Endothelial cell (in vitro differentiated cells): ENCODE data around the gene NHLRC2. TPM values are rescaled to one million over a fixed set of nuclear protein-coding genes. Genes with fewer than 3 reads are reported as not detected.
"Not testable (repeated sequence)": the region's sequence is repeated elsewhere in the genome, so short reads cannot be mapped to it uniquely, and the experiment has no call there.

ENCODE experiments used
- DNase-seq: peaks from one replicate; pipeline ENCODE4 v3.0.0; 2021; ENCODE audit warnings: low spot score
- H3K27ac Mint-ChIP-seq: one replicate; pipeline ENCODE4 v1.8.0; 2021; ENCODE audit warnings: mixed read lengths, inconsistent platforms; ENCODE audit not compliant: unreplicated experiment
- H3K27me3 Mint-ChIP-seq: one replicate; pipeline ENCODE4 v1.8.0; 2021; ENCODE audit warnings: mild to moderate bottlenecking, moderate library complexity, mixed read lengths, inconsistent platforms; ENCODE audit not compliant: unreplicated experiment
- H3K36me3 Mint-ChIP-seq: one replicate; pipeline ENCODE4 v1.8.0; 2021; ENCODE audit warnings: mild to moderate bottlenecking, low read depth, mixed read lengths, inconsistent platforms; ENCODE audit not compliant: unreplicated experiment
- H3K4me1 Mint-ChIP-seq: one replicate; pipeline ENCODE4 v1.8.0; 2021; ENCODE audit warnings: mild to moderate bottlenecking, mixed read lengths, inconsistent platforms; ENCODE audit not compliant: unreplicated experiment
- H3K4me3 Mint-ChIP-seq: one replicate; pipeline ENCODE4 v1.8.0; 2021; ENCODE audit warnings: mild to moderate bottlenecking, mixed read lengths, inconsistent platforms; ENCODE audit not compliant: unreplicated experiment
- H3K9me3 Mint-ChIP-seq: one replicate; pipeline ENCODE4 v1.8.0; 2021; ENCODE audit warnings: mixed read lengths, inconsistent platforms; ENCODE audit not compliant: unreplicated experiment
- CTCF ChIP-seq: fragments of 200-600 bp; sonication (generic); IDR thresholded peaks from one replicate; pipeline ENCODE4 v1.5.0; 2021; ENCODE audit warnings: antibody characterized with exemption; ENCODE audit not compliant: unreplicated experiment
- long read RNA-seq: library from polyadenylated mRNA; unstranded; transcript quantifications from one replicate; pipeline ENCODE4 v2.0.0, GENCODE V29; 2020; ENCODE audit not compliant: unreplicated experiment
- total RNA-seq: library from RNA; stranded (reverse); fragmentation: NEBNext Ultra II Directional; extraction: Animal tissue kit (Norgen Biotek cat#: 25700); gene quantifications from one replicate; pipeline ENCODE4 v1.2.1, GENCODE V29; 2021; ENCODE audit not compliant: unreplicated experiment

NHLRC2 gene
- 22.5 TPM for total RNA-seq
- long read RNA-seq, full-length matches to known transcripts: 1 of 3 reads
- long read RNA-seq, partial matches to known transcripts: 0 of 3 reads
- long read RNA-seq, other reads (novel, unspliced or antisense): 2 of 3 reads

- Mint-ChIP-seq H3K4me1 (peaks cover 19% of the 10 kb centered on the region), H3K36me3 (no peaks in the 10 kb centered on the region)
- no peak for TF ChIP-seq CTCF
Observed at GRCh38 chr10:113854013-113854760, at the start of gene NHLRC2, which contains the start of gene DCLRE1A. Gene NHLRC2, plus strand, starts transcription at chr10:113854661. Its CDS starts 212 bp downstream, at chr10:113854873. Gene DCLRE1A, minus strand, starts transcription at chr10:113854082. Its CDS starts 900 bp downstream, at chr10:113853182.

GRCh38 chr10:113806503-113806902 is 48.0 kb upstream of the NHLRC2 start:
- H3K27ac Mint-ChIP-seq: no peak overlapping the region
- no peaks in the 10 kb centered on the region for H3K36me3 Mint-ChIP-seq
- peaks cover 7% of the 10 kb centered on the region for H3K4me1 Mint-ChIP-seq
- H3K4me3 Mint-ChIP-seq: no peak overlapping the region
- H3K27me3 Mint-ChIP-seq: no peaks in the 10 kb centered on the region
- DNase-seq: no peak
- H3K9me3 Mint-ChIP-seq: no peaks in the 10 kb centered on the region
- no peak for TF ChIP-seq CTCF

More at GRCh38 chr10:113854013-113854760, at the start of gene NHLRC2, which contains the start of gene DCLRE1A:
- H3K4me3 Mint-ChIP-seq: peak within 1 kb of the TSS; percentile 98
- peak; percentile 74 for DNase-seq
- H3K9me3 Mint-ChIP-seq: no peaks in the 10 kb centered on the region
- H3K27me3 Mint-ChIP-seq: peaks cover under 1% of the 10 kb centered on the region
- H3K27ac Mint-ChIP-seq: peak within 1 kb of the TSS; percentile 99

GRCh38 chr10:113808168-113808567 is 46.3 kb upstream of the NHLRC2 start:
- no peak for DNase-seq
- TF ChIP-seq CTCF: no peak
- Mint-ChIP-seq H3K4me3 (no peak overlapping the region), H3K36me3 (no peaks in the 10 kb centered on the region), H3K27me3 (no peaks in the 10 kb centered on the region), H3K4me1 (peaks cover 4% of the 10 kb centered on the region), H3K27ac (no peak overlapping the region), H3K9me3 (no peaks in the 10 kb centered on the region)

- not testable (repeated sequence) for H3K9me3 Mint-ChIP-seq, H3K36me3 Mint-ChIP-seq, H3K27me3 Mint-ChIP-seq, H3K4me1 Mint-ChIP-seq, DNase-seq, H3K4me3 Mint-ChIP-seq, H3K27ac Mint-ChIP-seq
Observed at GRCh38 chr10:113814700-113815099, 39.8 kb upstream of the NHLRC2 start.

GRCh38 chr10:113819989-113820388 is 34.5 kb upstream of the NHLRC2 start:
- no peak for DNase-seq
- H3K9me3 Mint-ChIP-seq: no peaks in the 10 kb centered on the region
- no peaks in the 10 kb centered on the region for H3K27me3 Mint-ChIP-seq
- TF ChIP-seq CTCF: no peak
- no peaks in the 10 kb centered on the region for H3K4me1 Mint-ChIP-seq
- H3K4me3 Mint-ChIP-seq: no peak overlapping the region
- H3K36me3 Mint-ChIP-seq: no peaks in the 10 kb centered on the region
- no peak overlapping the region for H3K27ac Mint-ChIP-seq
